DMS79 treated with DMSO at 0.1 percent for 48 hours (cell line): Measurements from ENCODE around the gene PWWP2B.
A peak's percentile ranks its signal among the peaks of the same experiment; 100 is the strongest.

Source experiments
- DNase-seq: peaks from one replicate; lab custom pipeline; 2025; lab: John Stamatoyannopoulos, UW

Gene PWWP2B

DNA sequence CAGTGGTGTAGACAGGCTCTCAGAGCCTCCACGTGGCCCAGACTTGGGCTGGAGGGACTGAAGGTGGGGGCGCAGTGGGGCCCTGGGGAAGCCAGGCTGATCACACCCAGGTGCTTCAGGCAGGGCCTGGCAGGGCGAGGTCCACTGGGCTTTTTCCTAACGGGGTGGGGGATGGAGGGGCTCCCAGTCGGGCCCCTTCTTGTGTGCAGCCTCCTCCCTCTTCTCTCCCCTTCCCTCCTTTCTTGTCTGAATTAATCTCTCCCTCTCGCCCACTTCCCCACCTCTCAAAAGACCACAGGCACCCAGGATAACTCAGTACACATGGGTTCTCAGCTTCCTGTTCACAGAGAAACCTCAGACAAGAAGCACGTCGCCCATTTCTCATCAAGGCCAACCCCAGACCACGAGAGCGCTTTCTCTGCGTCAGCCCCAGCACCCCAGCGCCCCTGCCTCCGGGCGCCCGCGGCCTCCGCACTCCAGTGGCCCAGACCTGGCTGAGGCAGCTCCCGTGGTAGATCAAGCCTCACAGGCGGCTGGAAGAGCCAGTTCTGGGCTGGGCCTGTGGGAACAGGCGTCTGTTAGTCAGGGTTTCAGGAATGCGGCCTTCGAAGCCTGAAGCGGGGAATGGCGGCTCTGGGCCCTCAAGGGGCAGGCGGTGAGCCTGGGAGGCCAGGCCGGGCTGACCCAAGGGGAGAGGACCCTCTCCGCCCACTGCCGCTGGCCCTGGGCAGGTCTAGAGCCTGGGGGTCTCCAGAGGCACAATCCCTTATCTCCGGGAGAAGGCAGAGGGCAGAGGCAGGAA, 50.6 kb downstream of the PWWP2B start:
- no peak for DNase-seq

DNA sequence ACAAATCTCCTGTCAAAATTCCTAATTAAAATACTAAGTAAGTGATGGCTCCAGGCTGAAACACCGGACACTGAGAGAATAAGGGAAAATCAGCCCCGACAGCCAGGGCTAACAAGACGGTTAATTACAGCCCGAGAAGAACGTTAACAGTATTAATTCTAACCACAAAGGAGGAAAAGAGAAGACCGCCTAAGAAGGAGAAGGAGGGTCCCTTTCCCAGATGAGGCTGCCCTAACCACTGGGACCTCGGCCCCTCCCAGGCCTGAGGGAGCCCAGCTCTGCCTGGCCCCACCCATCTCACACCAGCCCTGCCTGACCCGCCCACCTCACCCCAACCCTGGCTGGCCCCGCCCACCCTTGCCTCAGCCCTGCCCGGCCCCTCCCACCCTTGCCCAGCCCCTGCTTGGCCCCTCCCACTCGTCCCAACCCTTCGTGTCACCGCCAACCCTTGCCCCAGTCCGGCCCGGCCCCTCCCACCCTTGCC, 51.3 kb downstream of the PWWP2B start:
- no peak for DNase-seq

- no peak for DNase-seq
Observed at GRCh38 chr10:132449051-132449810, 52.2 kb downstream of the PWWP2B start.

GRCh38 chr10:132449811-132450181, 52.8 kb downstream of the PWWP2B start:
- DNase-seq: no peak

- no peak for DNase-seq
Observed at GRCh38 chr10:132450466-132450824, 53.4 kb downstream of the PWWP2B start.

GRCh38 chr10:132450825-132451505, 54.0 kb downstream of the PWWP2B start:
- DNase-seq: no peak

DNA sequence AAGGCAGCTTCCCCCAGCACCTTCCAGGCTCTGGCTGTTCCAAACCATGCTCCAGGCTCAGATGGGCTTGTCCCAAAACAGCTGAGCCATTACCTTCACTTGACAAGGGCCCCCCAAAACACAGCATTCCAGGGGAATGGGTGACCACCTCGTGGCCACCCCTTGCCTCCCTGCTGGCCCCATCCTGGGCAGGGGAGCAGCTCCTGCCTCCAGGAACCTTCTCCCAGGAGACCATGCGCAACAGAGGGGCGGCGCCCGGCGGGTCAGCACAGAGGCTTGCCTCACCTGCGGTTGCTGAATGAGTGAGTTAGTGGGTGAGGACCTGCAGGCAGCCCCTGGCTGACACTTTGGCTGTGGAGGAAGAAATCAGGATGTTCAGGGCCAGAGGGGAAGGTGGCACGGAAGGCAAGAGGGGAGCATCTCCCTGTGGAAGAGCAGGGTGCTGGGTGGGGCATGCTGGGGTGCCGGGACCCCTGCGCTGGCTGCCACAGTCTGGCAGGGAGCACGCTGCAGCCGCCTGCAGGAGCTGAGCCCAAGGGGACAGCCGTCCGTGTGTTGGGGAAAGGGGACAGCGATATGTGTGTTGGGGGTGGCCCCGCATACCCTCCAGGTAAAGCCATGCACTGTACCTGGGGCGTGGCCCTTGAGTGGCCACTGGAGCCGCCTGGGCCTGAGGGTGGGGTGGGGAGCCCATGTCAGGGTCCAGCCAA, 54.7 kb downstream of the PWWP2B start:
- DNase-seq: no peak

GRCh38 chr10:132452216-132452650, 55.2 kb downstream of the PWWP2B start:
- DNase-seq: no peak

DNA sequence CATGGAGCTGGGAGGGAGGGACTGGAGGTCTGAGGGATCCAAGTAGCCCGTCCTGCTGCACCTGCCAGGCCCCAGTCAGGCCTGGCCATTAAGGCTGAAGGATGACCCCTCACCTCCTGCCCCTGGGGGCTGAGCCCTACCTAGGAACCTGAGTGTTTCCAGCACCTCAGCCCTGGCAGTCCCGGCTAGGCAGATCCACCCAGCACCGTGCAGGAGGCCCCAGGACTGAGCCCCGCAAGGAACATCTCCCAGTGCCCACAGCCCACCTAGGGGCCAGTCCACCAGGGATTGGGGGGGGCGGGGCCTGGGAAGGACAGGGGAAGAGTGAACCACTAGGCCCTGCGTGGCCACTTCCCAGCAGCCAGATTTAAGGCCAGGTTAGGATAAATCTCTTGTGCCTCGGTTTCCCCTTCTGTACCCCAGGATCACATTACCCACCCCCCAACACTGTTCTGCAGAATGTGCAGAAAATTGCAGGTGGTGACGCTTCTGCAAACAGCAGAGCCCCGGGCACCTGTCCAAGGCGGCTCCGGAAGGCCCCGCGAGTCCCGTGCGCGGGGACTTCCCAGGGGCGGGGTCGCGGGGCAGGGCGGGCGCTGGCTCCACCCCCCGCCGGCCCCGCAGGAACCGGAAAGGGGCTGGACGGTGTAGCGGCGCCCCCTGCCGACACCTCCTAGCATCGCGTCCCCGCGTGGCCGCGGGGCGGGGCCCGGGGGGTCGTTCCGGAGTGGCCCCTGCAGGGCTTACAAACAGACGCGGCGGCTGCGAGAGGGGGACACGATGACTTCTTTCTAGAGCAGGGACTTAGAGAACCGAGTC, 55.9 kb downstream of the PWWP2B start:
- DNase-seq: peak; percentile 30

DNA sequence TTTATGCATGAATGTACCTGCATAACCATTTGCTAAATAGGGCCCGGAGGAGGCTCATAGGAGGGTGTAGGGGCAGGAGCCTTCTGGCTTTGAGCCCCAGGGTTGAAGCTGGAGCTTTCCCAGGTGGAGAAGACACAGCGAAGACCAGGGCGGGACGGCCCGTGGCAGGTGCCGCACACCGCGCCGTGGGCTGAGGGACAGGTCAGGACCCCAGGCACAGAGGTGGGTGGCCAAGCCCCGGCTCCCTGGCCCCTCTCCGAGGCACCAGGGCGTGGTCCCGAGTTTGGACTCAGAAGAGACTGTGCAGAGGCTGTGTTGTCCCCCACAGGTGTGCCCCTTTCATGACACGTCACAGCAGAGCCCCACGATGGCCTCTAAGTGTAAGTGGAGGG, 56.5 kb downstream of the PWWP2B start:
- no peak for DNase-seq

DNA sequence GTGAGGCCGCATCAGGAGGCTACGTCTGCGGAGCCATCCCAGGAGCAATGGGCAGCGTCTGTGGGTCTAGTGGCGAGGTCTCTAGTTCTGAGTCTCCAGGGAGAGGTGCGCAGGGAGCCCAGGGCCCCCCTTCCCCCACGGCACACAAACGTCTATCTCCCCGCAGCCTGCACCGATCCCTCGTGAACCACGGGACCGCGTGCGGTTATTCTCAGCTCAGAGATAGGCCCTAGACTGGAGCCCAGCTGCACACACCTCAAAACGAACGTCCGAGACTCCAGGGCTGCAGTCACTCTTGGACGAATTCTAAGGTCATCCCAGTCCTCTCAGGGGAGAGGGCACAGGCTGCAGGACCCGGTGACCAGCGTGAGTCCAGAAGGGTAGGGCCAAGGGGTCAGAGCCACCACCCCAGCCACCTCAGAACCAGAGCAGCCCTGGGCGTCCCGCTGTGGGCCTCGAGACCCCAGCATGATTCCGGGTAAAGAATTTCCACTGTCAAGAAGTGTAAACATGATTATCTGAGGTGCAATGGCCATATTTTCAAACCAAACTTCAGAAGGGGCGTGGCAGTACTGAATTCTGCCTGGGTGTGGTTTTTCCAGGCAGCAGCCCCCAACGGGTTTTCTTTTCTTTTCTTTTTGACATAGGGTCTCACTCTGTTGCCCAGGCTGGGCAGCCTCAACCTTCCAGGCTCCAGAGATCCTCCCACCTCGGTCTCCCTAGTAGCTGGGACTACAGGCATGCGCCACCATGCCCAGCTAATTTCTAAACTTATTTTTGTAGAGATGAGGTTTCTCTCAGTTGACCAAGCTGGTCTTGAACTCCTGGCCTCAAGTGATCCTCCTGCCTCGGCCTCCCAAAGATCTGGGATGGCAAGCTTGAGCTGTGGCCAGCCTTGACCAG, 57.5 kb downstream of the PWWP2B start:
- DNase-seq: no peak

DNA sequence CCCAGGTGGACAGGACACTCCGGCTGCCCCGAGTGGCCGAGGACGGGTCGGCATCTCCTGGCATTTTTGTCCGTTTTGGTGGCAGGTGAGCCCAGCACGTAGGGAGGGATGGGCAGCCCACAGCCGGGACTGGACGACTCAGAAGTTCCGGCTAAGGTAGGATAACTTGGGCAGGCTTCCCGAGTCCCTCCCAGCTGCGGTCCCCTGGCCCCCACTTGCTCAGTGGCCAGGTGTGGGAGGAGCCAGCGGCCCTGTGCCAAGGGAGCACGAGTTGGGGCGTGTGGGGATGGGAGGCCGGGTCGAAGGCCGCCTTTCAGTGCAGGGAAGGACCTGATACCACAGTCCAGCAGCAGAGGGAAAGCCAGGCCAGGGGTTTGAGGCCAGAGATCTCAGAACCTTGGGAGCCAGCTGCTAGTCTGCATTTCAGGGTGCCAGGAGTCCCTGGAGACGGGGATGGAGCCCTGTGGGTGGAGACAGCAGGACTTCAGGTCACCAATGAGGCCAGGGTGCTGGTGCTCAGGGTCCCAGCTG, 58.5 kb downstream of the PWWP2B start:
- no peak for DNase-seq

- DNase-seq: no peak
Observed at GRCh38 chr10:132455986-132456847, 59.2 kb downstream of the PWWP2B start.

DNA sequence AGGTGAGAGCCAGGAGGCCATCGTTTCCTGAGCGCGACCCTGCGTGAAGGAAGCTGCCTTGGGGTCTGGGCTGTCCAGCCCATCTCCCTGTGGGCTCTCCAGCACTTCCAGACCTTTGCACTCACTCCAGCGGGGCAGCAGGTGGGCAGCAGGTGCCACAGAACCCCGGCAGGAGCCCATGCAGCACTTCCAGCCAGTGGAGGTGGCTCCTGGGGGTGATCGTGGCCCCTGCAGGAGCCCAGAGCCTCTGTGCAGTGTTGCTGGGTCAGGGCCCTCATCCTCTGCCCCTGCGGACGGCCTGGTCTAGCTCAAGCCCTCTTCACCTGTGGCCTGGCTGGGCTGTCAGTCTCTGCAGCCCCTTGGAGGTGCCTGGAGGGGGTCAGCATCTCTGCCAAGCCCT, 59.9 kb downstream of the PWWP2B start:
- DNase-seq: no peak

GRCh38 chr10:132457328-132458070, 60.5 kb downstream of the PWWP2B start:
- no peak for DNase-seq

- DNase-seq: no peak
Observed at GRCh38 chr10:132458071-132458585, 61.1 kb downstream of the PWWP2B start.

GRCh38 chr10:132458586-132459300, 61.7 kb downstream of the PWWP2B start:
- DNase-seq: no peak
